ENCODE results near the gene SRD5A3.
A peak's percentile ranks its signal among the peaks of the same experiment; 100 is the strongest.

The SRD5A3 gene

DNA sequence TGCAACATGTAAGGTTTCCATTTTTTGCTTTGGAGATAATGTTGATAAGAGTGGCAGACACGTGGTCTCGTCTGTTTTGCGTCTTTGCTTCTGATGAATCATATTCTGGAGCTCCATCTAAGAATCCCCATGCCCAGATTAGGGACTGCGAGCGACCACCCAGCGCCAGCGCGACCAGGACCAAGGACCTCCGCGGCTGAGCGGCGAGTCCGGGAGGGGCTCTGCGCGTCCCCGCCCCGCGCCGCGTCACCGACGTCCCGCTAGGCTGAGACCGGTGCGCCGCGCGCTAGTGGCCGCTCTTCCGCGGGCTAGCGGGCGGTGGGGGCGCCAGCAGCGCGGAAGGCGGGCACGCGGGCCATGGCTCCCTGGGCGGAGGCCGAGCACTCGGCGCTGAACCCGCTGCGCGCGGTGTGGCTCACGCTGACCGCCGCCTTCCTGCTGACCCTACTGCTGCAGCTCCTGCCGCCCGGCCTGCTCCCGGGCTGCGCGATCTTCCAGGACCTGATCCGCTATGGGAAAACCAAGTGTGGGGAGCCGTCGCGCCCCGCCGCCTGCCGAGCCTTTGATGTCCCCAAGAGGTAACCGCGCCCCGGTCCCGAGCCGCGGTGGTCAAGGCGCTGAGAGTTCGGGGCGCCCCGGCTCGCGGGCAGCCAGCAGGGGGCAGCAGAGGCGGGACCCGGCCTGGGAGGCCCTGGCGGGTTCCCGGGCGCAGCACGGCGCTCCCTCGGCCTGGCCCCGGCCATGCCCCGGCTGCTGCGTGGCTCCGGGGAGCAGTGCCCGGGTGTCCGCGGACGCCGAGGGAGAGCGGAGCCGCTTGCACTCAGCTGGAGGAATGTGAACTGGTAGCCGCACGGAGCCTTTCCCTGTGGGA, at the start of gene SRD5A3:
TSS of gene SRD5A3 (plus strand) at position 263 of the 871 bp plus-strand sequence. CDS start at position 358, 95 bp downstream.
- peak; percentile 92 for DNase-seq

GRCh38 chr4:55297346-55297745, 48.7 kb upstream of the SRD5A3 start:
- no peak for DNase-seq

DNA sequence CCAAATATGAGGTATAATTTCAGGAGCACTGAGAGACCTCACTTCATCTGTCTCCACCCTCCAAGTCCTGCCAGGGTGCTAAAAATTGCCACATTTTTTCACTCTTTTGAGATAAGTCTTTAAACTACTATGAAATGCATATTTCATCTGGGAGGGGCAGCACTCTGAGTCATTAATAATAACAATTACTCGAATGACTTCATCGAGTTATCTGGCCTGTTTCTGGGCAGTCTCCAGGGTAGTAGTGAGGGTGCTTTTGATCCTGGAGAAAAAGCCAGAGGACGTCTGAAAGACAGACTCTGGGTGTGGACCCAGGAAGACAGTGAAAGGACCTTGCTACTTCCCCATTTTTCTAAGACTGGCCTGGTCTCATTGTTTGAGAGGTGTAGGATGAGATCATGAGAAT, 42.3 kb upstream of the SRD5A3 start:
- no peak for DNase-seq

DNA sequence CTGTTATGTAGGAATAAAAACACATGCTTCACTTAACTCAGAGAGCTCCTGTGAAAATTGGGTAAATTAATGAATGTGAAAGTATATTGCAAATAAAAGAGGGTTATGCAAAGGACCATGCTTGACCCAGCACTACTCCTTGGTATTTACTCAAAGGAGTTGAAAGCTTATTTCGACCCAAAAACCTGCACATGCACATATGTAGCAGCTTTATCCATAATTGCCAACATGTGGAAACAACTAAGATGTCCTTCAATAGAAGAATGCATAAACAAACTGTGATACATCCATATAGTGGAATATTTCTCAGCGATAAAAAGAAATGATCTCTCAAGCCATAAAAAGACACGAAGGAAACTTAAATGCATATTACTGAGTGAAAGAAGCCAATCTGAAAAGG, 41.7 kb upstream of the SRD5A3 start:
- no peak for DNase-seq

GRCh38 chr4:55308071-55308470, 38.0 kb upstream of the SRD5A3 start:
- DNase-seq: no peak

DNA sequence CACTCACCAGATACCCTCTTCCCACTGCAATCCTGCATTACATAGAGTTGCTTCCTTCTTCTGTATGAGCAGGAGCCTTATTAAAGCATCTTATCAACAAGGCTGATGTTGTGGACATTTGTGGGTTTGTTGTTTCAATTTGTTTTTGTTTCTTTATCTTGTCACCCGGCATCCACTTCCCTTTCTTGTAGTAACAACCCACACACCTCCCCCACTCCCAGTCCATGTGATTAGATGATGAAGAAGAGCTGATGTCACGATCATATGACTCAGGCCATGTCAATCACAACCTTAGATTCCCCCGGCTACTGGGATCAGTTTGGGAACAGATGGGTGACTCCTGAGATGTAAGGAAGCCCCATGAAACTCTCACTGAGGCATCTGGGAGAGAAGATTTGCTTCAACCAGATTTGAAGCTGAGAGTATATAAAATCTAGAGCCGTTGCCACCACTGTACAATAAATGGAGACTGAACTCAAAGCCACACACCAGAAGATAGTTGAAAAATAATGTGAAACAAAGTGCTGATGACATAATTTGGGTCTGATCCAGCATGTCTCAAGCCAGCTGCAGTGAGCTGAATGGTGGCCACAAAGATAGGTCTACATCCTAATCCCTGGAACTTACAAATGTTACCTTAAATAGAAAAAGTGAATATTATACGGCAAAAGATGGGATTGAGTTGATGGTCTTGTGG, 34.1 kb upstream of the SRD5A3 start:
- no peak for DNase-seq

GRCh38 chr4:55312489-55313101, 33.4 kb upstream of the SRD5A3 start:
- no peak for DNase-seq

DNA sequence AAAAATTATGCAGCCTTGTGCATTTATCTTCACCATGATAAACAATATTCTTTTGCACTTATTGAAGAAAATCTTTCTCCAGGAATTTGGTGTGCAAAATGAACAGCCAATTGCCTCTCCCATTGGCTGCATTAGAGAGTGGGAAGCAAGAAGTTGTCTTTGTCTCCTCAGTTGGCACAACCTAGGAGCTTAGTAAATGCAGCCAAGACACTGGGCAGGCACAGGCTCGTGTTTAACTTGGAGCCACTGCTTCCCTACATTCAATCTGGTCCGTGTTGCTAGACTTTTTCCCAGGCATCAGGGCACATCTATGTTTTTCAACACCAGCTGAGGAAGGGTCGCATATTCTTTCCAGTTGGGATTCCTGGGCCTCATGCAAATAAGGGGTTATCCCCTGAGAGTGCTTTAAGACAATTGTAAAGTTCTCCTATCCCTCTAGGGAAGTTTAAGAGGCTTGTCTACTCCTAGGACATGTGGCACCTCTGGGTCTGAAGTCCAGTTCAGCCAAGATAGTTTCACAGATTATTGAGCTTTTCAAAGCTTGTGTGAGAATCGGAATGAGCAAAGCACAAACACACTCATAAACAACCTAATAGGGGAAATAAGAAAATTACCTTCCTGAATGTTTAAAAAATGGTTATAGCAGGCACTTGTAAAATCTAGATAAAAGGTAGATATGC, 31.8 kb upstream of the SRD5A3 start:
- DNase-seq: no peak

- no peak for DNase-seq
These were observed 27.6 kb upstream of the SRD5A3 start for GRCh38 chr4:55318175-55319129.

DNA sequence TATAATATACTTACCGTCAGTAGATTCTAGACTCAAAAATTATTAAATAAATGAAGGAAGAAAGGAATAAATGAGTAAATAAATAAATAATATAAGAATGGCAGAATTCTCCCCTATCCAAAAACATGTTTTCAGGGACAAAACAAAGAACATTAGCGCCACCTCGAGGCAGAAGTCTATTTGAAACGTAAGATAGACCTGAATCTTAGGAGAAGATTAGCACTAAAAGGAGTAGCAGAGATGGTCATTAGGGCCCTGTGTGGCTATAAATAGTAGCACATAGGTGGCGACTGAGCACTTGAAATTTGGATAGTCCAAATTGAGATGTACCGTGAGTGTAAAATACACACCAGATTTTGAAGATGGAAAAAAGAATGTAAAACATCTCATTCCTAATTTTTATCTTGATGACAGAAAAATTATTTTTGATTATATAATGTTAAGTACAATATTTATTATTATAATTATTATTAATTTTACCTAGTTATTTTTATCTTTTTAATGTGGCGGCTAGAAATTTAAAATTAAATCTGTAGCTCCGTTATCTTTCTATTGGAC, 24.3 kb upstream of the SRD5A3 start:
- peak; percentile 74 for DNase-seq

DNA sequence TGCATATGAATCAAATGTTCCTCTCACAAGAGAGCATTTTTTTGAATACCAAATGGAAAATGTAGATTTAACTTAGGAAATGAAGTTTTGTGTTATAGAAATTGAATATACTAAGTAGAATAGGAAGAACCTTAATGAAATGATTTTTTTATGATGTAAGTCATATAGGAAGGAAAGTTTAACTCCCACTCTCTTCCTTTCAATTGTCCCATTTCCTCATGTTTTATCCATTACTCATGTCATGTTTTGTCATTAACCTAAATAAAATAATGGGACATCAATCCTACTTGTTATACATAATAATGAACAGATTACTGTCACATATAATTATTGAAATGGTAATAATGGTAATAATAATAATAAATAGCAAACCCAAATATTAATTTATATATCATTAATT, 22.7 kb upstream of the SRD5A3 start:
- no peak for DNase-seq

GRCh38 chr4:55326629-55327028, 19.4 kb upstream of the SRD5A3 start:
- no peak for DNase-seq

GRCh38 chr4:55329012-55329411, 17.0 kb upstream of the SRD5A3 start:
- no peak for DNase-seq

- DNase-seq: no peak
These were observed 15.8 kb upstream of the SRD5A3 start for GRCh38 chr4:55330241-55330640.

DNA sequence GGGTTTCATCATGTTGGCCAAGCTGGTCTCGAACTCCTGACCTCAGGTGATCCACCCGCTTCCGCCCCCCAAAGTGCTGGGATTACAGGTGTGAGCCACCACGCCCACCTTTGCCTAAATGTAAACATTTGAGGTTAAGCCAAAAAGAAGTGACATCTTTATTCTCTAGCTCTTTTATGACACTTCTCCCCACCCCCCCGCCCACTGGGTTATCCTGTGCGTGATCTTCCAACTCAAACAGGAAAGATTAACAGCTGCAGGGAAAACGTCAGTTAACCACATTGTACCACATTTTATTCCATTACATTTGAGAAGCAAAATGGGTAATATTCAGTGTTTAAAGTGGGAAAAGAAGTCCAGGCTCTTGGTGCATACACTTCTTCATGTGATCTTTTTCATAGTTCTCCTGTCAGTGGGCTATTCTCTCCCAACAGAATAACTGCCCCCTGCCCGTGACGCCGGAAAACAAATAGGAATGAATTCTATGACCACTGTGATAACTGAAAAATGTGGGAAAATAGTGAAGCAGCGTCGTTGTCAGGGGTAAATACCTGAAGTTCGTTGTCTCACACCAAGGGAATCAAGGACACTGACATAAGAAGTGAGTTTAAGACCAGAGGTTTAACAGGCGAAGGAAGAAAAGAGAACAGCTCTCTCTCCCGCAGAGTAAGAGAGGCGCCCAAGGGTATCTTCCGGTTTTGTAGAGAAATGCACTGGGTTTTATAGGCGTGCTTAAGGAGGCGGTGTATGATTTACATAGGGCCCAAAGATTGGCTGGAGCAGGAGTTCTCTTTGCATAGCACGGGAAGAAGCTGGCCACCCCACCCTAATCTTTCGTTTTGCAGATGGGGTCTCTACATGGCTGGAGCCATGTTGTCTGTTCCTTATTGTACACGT, 9.7 kb upstream of the SRD5A3 start:
- DNase-seq: no peak

DNA sequence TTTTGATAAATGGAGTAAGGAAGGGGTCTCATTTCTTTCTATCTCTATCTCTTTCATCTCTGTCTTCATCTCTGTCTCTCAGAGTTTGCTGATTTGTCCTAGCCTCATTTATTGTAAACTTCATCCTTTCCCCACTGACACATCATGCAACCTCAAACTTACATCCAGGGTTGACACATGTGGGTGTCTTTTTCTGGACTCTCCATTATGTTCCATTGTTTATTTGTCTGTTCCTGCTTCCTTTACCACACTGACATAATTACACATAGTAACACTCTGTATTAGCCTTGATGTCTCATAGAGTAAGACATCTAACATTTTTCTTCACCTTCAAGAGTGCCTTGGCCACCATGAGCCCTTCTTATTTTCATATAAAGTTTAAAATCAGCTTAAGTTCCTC, 8.1 kb upstream of the SRD5A3 start:
- no peak for DNase-seq

- no peak for DNase-seq
These were observed 7.6 kb upstream of the SRD5A3 start for GRCh38 chr4:55338486-55338885.

DNA sequence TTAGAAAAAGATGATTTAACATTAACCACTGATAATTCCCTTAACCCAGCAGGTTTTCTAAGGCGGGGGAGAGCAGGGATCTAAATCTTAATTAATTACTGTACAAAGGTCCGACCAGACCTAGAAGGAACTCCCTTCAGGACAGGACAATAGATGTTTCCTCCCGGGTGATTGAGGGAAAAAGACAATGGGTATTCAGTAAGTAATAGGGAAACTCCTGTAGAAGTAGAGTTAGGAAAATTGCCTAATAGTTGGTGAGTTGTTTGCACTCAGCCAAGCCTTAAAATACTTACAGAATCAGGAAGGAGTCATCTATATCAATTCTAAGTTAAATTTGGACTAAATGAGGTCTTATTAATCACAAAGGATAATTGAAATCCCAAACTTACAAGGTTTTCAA, 5.8 kb upstream of the SRD5A3 start:
- no peak for DNase-seq

- DNase-seq: no peak
These were observed 2.2 kb upstream of the SRD5A3 start for GRCh38 chr4:55343887-55344286.

GRCh38 chr4:55345054-55345453, 988 bp upstream of the SRD5A3 start:
- DNase-seq: no peak

DNA sequence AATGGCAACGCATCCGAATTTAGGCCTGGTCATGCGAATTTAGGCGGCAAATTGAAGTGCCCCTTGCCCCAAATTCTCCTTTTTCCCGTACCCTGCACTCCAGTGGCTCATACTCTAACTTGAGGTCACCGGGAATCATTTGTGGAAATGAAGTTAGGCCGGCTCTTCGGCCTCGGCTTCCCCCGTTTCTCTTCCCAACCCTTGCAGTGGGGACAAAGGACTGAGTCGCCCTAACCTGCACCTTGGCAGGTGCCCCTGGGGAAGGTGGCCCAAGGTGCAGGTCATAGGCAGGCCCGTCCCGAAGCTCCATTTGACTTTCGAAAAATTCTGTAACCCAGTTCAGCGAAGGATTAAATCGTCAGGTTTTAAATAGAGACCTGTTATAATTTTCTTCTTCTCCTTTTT, 811 bp downstream of the SRD5A3 start:
- DNase-seq: no peak

All from right forelimb (tissue), 1 donor.